Naive thymus-derived CD4-positive, alpha-beta T cell (primary cell): ENCODE data around the gene TSPAN8. TPM values are rescaled to one million over a fixed set of nuclear protein-coding genes. Genes with fewer than 3 reads are reported as not detected.

Source experiments
- ATAC-seq: fragments of 150-1000 bp; cut with Tn5 transposase; 2 replicates; pipeline ENCODE4 v1.10.0; 2021; ENCODE audit warnings: mild to moderate bottlenecking, moderate library complexity
- CTCF ChIA-PET: fragments of 350-600 bp; sonication (Branson Sonifier 250); formaldehyde crosslinking; loops from one replicate; lab custom pipeline; 2021; ENCODE audit warnings: antibody characterized with exemption; lab: Charles Lee
- POLR2A ChIA-PET: fragments of 350-600 bp; sonication (Branson Sonifier 250); formaldehyde crosslinking; loops from one replicate; lab custom pipeline; 2021; ENCODE audit warnings: antibody characterized with exemption, inconsistent platforms; lab: Charles Lee
- DNase-seq, 9 donors: peaks; one replicate each; pipeline versions ENCODE4 v3.0.0 to v3.0.0-alpha.2; 2020 to 2022; ENCODE audit warnings: mixed read lengths in 1 of 9
- H3K27ac ChIP-seq: one replicate; pipeline ENCODE4 v1.7.0; 2013; ENCODE audit warnings: mild to moderate bottlenecking, low read depth, low read length, moderate library complexity
- H3K27me3 ChIP-seq, 2 donors: one replicate each; pipeline ENCODE4 v1.7.0; 2013; ENCODE audit warnings: low read length in 2 of 2, mild to moderate bottlenecking in 2 of 2, moderate library complexity in 2 of 2; ENCODE audit not compliant: control insufficient read depth in 2 of 2, insufficient read depth in 2 of 2
- H3K36me3 ChIP-seq, 3 experiments: 1 replicate in 2 of 3; 2 replicates in 1 of 3; pipeline ENCODE4 v1.7.0; 2013; ENCODE audit warnings: low read length in 3 of 3, mild to moderate bottlenecking in 3 of 3, moderate library complexity in 1 of 3; ENCODE audit not compliant: insufficient read depth in 3 of 3, control insufficient read depth in 2 of 3
- H3K4me1 ChIP-seq, 2 donors: one replicate each; pipeline ENCODE4 v1.7.0; 2013; ENCODE audit warnings: low read length in 2 of 2, mild to moderate bottlenecking in 2 of 2, moderate library complexity in 1 of 2; ENCODE audit not compliant: control insufficient read depth in 2 of 2, insufficient read depth in 2 of 2
- H3K4me3 ChIP-seq: 2 replicates; pipeline ENCODE4 v1.7.0; 2013; ENCODE audit warnings: mild to moderate bottlenecking, low read length
- H3K9me3 ChIP-seq, 3 experiments: 1 replicate in 2 of 3; 2 replicates in 1 of 3; pipeline ENCODE4 v1.7.0; 2013; ENCODE audit warnings: low read length in 3 of 3; ENCODE audit not compliant: control insufficient read depth in 2 of 3
- H3K27ac Mint-ChIP-seq, 9 donors: one replicate each; pipeline ENCODE4 v1.8.0; 2020 to 2022; ENCODE audit warnings: mixed read lengths in 9 of 9, mild to moderate bottlenecking in 8 of 9, moderate library complexity in 5 of 9, inconsistent platforms in 2 of 9
- H3K27me3 Mint-ChIP-seq, 5 donors: one replicate each; pipeline ENCODE4 v1.8.0; 2021 to 2022; ENCODE audit warnings: mixed read lengths in 5 of 5, mild to moderate bottlenecking in 1 of 5
- H3K36me3 Mint-ChIP-seq, 5 donors: one replicate each; pipeline ENCODE4 v1.8.0; 2020 to 2022; ENCODE audit warnings: mixed read lengths in 5 of 5, mild to moderate bottlenecking in 3 of 5, inconsistent platforms in 1 of 5
- H3K4me1 Mint-ChIP-seq, 7 donors: one replicate each; pipeline ENCODE4 v1.8.0; 2020 to 2022; ENCODE audit warnings: mixed read lengths in 7 of 7, mild to moderate bottlenecking in 3 of 7, inconsistent platforms in 1 of 7
- H3K4me3 Mint-ChIP-seq, 10 donors: one replicate each; pipeline ENCODE4 v1.8.0; 2020 to 2022; ENCODE audit warnings: mild to moderate bottlenecking in 10 of 10, mixed read lengths in 10 of 10, moderate library complexity in 6 of 10, inconsistent platforms in 2 of 10
- H3K9me3 Mint-ChIP-seq, 11 donors: one replicate each; pipeline ENCODE4 v1.8.0; 2020 to 2022; ENCODE audit warnings: mixed read lengths in 11 of 11, mild to moderate bottlenecking in 4 of 11, inconsistent platforms in 1 of 11, moderate library complexity in 1 of 11
- intact Hi-C, 2 donors: fragments of 100-400 bp; cut with micrococcal nuclease; formaldehyde crosslinking; loops; one replicate each; pipeline ENCODE4 v1.15.1; 2023
- polyA plus RNA-seq, 2 donors: library from polyadenylated mRNA; unstranded; fragments of 300-500 nt; fragmentation: Illumina TruSeq; gene quantifications; one replicate each; pipeline ENCODE4 v1.2.3, GENCODE V29; 2021
- total RNA-seq, 6 experiments: library from RNA in 5 of 6; stranded (reverse) in 5 of 6; gene quantifications; 1 replicate in 5 of 6; 2 replicates in 1 of 6; pipeline ENCODE4 v1.2.3 and lab custom pipeline; 2021 to 2026

The TSPAN8 gene
- total and polyA plus RNA-seq, 7 experiments from 2014 or later, result not detected

- Mint-ChIP-seq H3K4me1 (no peaks in the 10 kb centered on the region), H3K27me3 (peaks cover 0 to 4% (median 0%) of the 10 kb centered on the region in 5 donors), H3K9me3 (peaks cover 0 to 6% (median 0%) of the 10 kb centered on the region in 11 donors), H3K27ac (no peak overlapping the region), H3K4me3 (no peak overlapping the region), H3K36me3 (no peaks in the 10 kb centered on the region)
- no peak overlapping the region for H3K4me3 ChIP-seq
- intact Hi-C loops, result no loop called here
- ChIA-PET CTCF (no interaction called here), POLR2A (no interaction called here)
- no peaks in the 10 kb centered on the region for H3K27me3 ChIP-seq
- no peak overlapping the region for H3K27ac ChIP-seq
- ATAC-seq (no peak), DNase-seq (no peak)
- no peaks in the 10 kb centered on the region for H3K36me3 ChIP-seq
- no peaks in the 10 kb centered on the region for H3K9me3 ChIP-seq
- no peaks in the 10 kb centered on the region for H3K4me1 ChIP-seq
These were observed 23.4 kb downstream of the TSPAN8 start for GRCh38 chr12:71134405-71134804.

GRCh38 chr12:71130521-71131069, 27.2 kb downstream of the TSPAN8 start:
- H3K27me3 ChIP-seq, result no peaks in the 10 kb centered on the region
- CTCF ChIA-PET, result no interaction called here
- H3K9me3 ChIP-seq, result no peaks in the 10 kb centered on the region
- no peak overlapping the region for H3K4me3 Mint-ChIP-seq
- no peaks in the 10 kb centered on the region for H3K4me1 Mint-ChIP-seq
- POLR2A ChIA-PET, result no interaction called here
- ATAC-seq (no peak), DNase-seq (no peak)
- no peaks in the 10 kb centered on the region for H3K36me3 Mint-ChIP-seq
- no peaks in the 10 kb centered on the region for H3K36me3 ChIP-seq
- intact Hi-C loops, result no loop called here
- no peaks in the 10 kb centered on the region for H3K4me1 ChIP-seq
- H3K27ac Mint-ChIP-seq, result no peak overlapping the region
- no peak overlapping the region for H3K4me3 ChIP-seq
- peaks cover 0 to 6% (median 0%) of the 10 kb centered on the region in 11 donors for H3K9me3 Mint-ChIP-seq
- peaks cover 0 to 4% (median 0%) of the 10 kb centered on the region in 5 donors for H3K27me3 Mint-ChIP-seq
- H3K27ac ChIP-seq, result no peak overlapping the region

- Mint-ChIP-seq H3K9me3 (peaks cover 0 to 7% (median 0%) of the 10 kb centered on the region in 11 donors), H3K27me3 (peaks cover 0 to 4% (median 0%) of the 10 kb centered on the region in 5 donors), H3K4me3 (no peak overlapping the region), H3K27ac (no peak overlapping the region), H3K36me3 (no peaks in the 10 kb centered on the region), H3K4me1 (no peaks in the 10 kb centered on the region)
- no peak for ATAC-seq
- intact Hi-C loops, result no loop called here
- ChIA-PET CTCF (no interaction called here), POLR2A (no interaction called here)
- Histone ChIP-seq H3K27ac (no peak overlapping the region), H3K36me3 (no peaks in the 10 kb centered on the region), H3K27me3 (no peaks in the 10 kb centered on the region), H3K9me3 (no peaks in the 10 kb centered on the region), H3K4me3 (no peak overlapping the region), H3K4me1 (no peaks in the 10 kb centered on the region)
- no peak for DNase-seq
These were observed 28.4 kb downstream of the TSPAN8 start for GRCh38 chr12:71129364-71129763.

- no peaks in the 10 kb centered on the region for H3K9me3 ChIP-seq
- H3K4me3 ChIP-seq, result no peak overlapping the region
- no peaks in the 10 kb centered on the region for H3K36me3 ChIP-seq
- H3K27me3 ChIP-seq, result no peaks in the 10 kb centered on the region
- Mint-ChIP-seq H3K36me3 (no peaks in the 10 kb centered on the region), H3K27ac (no peak overlapping the region), H3K27me3 (peaks cover 0 to under 1% (median 0%) of the 10 kb centered on the region in 5 donors), H3K9me3 (peaks cover 0 to 7% (median 0%) of the 10 kb centered on the region in 11 donors), H3K4me3 (no peak overlapping the region), H3K4me1 (no peaks in the 10 kb centered on the region)
- DNase-seq, result no peak
- intact Hi-C loops, result no loop called here
- no peaks in the 10 kb centered on the region for H3K4me1 ChIP-seq
- H3K27ac ChIP-seq, result no peak overlapping the region
- ChIA-PET POLR2A (no interaction called here), CTCF (no interaction called here)
- no peak for ATAC-seq
These were observed 29.5 kb downstream of the TSPAN8 start for GRCh38 chr12:71128191-71128788.

GRCh38 chr12:71125949-71126348, 31.9 kb downstream of the TSPAN8 start:
- H3K9me3 ChIP-seq, result no peaks in the 10 kb centered on the region
- Mint-ChIP-seq H3K36me3 (no peaks in the 10 kb centered on the region), H3K4me1 (no peaks in the 10 kb centered on the region), H3K9me3 (peaks cover 0 to 7% (median 0%) of the 10 kb centered on the region in 11 donors), H3K27ac (no peak overlapping the region), H3K27me3 (no peaks in the 10 kb centered on the region), H3K4me3 (no peak overlapping the region)
- no peak overlapping the region for H3K27ac ChIP-seq
- ChIA-PET POLR2A (no interaction called here), CTCF (no interaction called here)
- H3K4me3 ChIP-seq, result no peak overlapping the region
- H3K4me1 ChIP-seq, result no peaks in the 10 kb centered on the region
- no peaks in the 10 kb centered on the region for H3K36me3 ChIP-seq
- H3K27me3 ChIP-seq, result no peaks in the 10 kb centered on the region
- DNase-seq, result no peak
- ATAC-seq, result no peak
- intact Hi-C loops, result no loop called here

GRCh38 chr12:71125515-71125914, 32.3 kb downstream of the TSPAN8 start:
- Histone ChIP-seq H3K27me3 (no peaks in the 10 kb centered on the region), H3K27ac (no peak overlapping the region), H3K36me3 (no peaks in the 10 kb centered on the region), H3K4me3 (no peak overlapping the region), H3K9me3 (no peaks in the 10 kb centered on the region), H3K4me1 (no peaks in the 10 kb centered on the region)
- DNase-seq (no peak), ATAC-seq (no peak)
- intact Hi-C loops, result no loop called here
- Mint-ChIP-seq H3K4me3 (no peak overlapping the region), H3K36me3 (no peaks in the 10 kb centered on the region), H3K4me1 (no peaks in the 10 kb centered on the region), H3K27me3 (no peaks in the 10 kb centered on the region), H3K27ac (no peak overlapping the region), H3K9me3 (peaks cover 0 to 7% (median 0%) of the 10 kb centered on the region in 11 donors)
- ChIA-PET POLR2A (no interaction called here), CTCF (no interaction called here)

GRCh38 chr12:71124835-71125460, 32.9 kb downstream of the TSPAN8 start:
- ATAC-seq, result no peak
- Histone ChIP-seq H3K4me3 (no peak overlapping the region), H3K27me3 (no peaks in the 10 kb centered on the region), H3K36me3 (no peaks in the 10 kb centered on the region), H3K27ac (no peak overlapping the region), H3K9me3 (no peaks in the 10 kb centered on the region), H3K4me1 (no peaks in the 10 kb centered on the region)
- H3K9me3 Mint-ChIP-seq, result peaks cover 0 to 7% (median 0%) of the 10 kb centered on the region in 11 donors
- no peaks in the 10 kb centered on the region for H3K4me1 Mint-ChIP-seq
- ChIA-PET POLR2A (no interaction called here), CTCF (no interaction called here)
- no peaks in the 10 kb centered on the region for H3K36me3 Mint-ChIP-seq
- no peaks in the 10 kb centered on the region for H3K27me3 Mint-ChIP-seq
- H3K27ac Mint-ChIP-seq, result no peak overlapping the region
- no peak for DNase-seq
- intact Hi-C loops, result no loop called here
- H3K4me3 Mint-ChIP-seq, result no peak overlapping the region
